Endothelial cell (in vitro differentiated cells): Measurements from ENCODE around the gene CCDC85C. TPM values are rescaled to one million over a fixed set of nuclear protein-coding genes. Genes with fewer than 3 reads are reported as not detected.

ENCODE experiments used
- DNase-seq: peaks from one replicate; pipeline ENCODE4 v3.0.0; 2021; ENCODE audit warnings: low spot score
- H3K27ac Mint-ChIP-seq: one replicate; pipeline ENCODE4 v1.8.0; 2021; ENCODE audit warnings: mixed read lengths, inconsistent platforms; ENCODE audit not compliant: unreplicated experiment
- H3K27me3 Mint-ChIP-seq: one replicate; pipeline ENCODE4 v1.8.0; 2021; ENCODE audit warnings: mild to moderate bottlenecking, moderate library complexity, mixed read lengths, inconsistent platforms; ENCODE audit not compliant: unreplicated experiment
- H3K36me3 Mint-ChIP-seq: one replicate; pipeline ENCODE4 v1.8.0; 2021; ENCODE audit warnings: mild to moderate bottlenecking, low read depth, mixed read lengths, inconsistent platforms; ENCODE audit not compliant: unreplicated experiment
- H3K4me1 Mint-ChIP-seq: one replicate; pipeline ENCODE4 v1.8.0; 2021; ENCODE audit warnings: mild to moderate bottlenecking, mixed read lengths, inconsistent platforms; ENCODE audit not compliant: unreplicated experiment
- H3K4me3 Mint-ChIP-seq: one replicate; pipeline ENCODE4 v1.8.0; 2021; ENCODE audit warnings: mild to moderate bottlenecking, mixed read lengths, inconsistent platforms; ENCODE audit not compliant: unreplicated experiment
- H3K9me3 Mint-ChIP-seq: one replicate; pipeline ENCODE4 v1.8.0; 2021; ENCODE audit warnings: mixed read lengths, inconsistent platforms; ENCODE audit not compliant: unreplicated experiment
- CTCF ChIP-seq: fragments of 200-600 bp; sonication (generic); IDR thresholded peaks from one replicate; pipeline ENCODE4 v1.5.0; 2021; ENCODE audit warnings: antibody characterized with exemption; ENCODE audit not compliant: unreplicated experiment
- total RNA-seq: library from RNA; stranded (reverse); fragmentation: NEBNext Ultra II Directional; extraction: Animal tissue kit (Norgen Biotek cat#: 25700); gene quantifications from one replicate; pipeline ENCODE4 v1.2.1, GENCODE V29; 2021; ENCODE audit not compliant: unreplicated experiment

Gene CCDC85C
- total RNA-seq, 1 donor from 2014 or later = 42.1 TPM

GRCh38 chr14:99467336-99468078 lies 136.5 kb downstream of the CCDC85C start:
- Mint-ChIP-seq H3K4me1 (peaks cover 22% of the 10 kb centered on the region), H3K27me3 (peaks cover 2% of the 10 kb centered on the region)
- no peak for TF ChIP-seq CTCF

DNA sequence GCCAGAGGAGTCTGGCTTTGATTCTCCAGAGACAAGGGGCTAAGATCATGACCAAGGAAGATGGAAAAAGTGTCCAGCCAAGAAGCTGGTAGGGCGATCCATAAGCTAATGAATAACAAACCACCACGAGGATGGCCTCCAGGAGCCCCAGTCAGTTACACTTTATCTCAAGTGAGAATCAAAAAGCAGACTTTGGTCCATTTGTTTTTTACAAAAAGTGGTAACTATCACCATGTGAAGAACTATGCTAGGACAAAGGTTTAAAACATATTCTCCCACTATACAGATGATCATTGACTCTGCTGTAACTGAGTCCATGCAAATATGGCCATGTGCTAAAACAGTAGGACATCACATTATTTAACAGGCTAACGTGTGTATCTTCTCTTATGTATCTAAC lies 137.2 kb downstream of the CCDC85C start:
- Mint-ChIP-seq H3K36me3 (peaks cover 12% of the 10 kb centered on the region), H3K9me3 (no peaks in the 10 kb centered on the region), H3K4me3 (no peak overlapping the region), H3K4me1 (peaks cover 22% of the 10 kb centered on the region), H3K27ac (no peak overlapping the region), H3K27me3 (peaks cover 2% of the 10 kb centered on the region)
- no peak for TF ChIP-seq CTCF
- no peak for DNase-seq

More at GRCh38 chr14:99467336-99468078, 136.5 kb downstream of the CCDC85C start:
- Mint-ChIP-seq H3K36me3 (peaks cover 9% of the 10 kb centered on the region), H3K4me3 (no peak overlapping the region), H3K9me3 (no peaks in the 10 kb centered on the region), H3K27ac (no peak overlapping the region)
- no peak for DNase-seq

DNA sequence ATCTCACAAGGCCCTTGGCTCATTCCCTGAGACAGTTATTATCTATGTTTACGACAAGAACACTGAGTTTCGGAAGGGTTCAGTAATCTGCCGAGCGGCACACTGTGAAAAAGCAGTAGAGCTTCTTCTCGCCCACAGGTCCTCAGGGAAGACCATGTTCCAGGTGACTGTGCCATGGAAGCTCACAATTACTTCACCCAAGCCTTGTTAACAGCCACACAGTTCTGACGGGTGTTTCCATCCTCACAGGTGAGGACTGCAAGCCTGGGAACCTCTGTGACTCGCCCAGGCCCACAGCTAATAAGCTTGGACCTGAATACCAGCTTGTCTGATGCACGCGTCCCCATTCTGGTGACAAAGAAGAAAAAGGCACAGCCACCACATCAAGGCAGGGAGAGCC lies 138.7 kb downstream of the CCDC85C start:
- TF ChIP-seq CTCF = no peak
- H3K27ac Mint-ChIP-seq = no peak overlapping the region
- no peaks in the 10 kb centered on the region for H3K9me3 Mint-ChIP-seq
- H3K4me3 Mint-ChIP-seq = no peak overlapping the region
- no peak for DNase-seq
- H3K4me1 Mint-ChIP-seq = peaks cover 22% of the 10 kb centered on the region
- H3K27me3 Mint-ChIP-seq = peaks cover 2% of the 10 kb centered on the region
- H3K36me3 Mint-ChIP-seq = peaks cover 20% of the 10 kb centered on the region

- H3K9me3 Mint-ChIP-seq = no peaks in the 10 kb centered on the region
- H3K4me1 Mint-ChIP-seq = peaks cover 11% of the 10 kb centered on the region
- no peak for DNase-seq
- H3K27me3 Mint-ChIP-seq = peaks cover 2% of the 10 kb centered on the region
- H3K27ac Mint-ChIP-seq = no peak overlapping the region
- no peak overlapping the region for H3K4me3 Mint-ChIP-seq
- TF ChIP-seq CTCF = no peak
- peaks cover 20% of the 10 kb centered on the region for H3K36me3 Mint-ChIP-seq
Observed at GRCh38 chr14:99463974-99464373, 140.0 kb downstream of the CCDC85C start.

GRCh38 chr14:99462210-99462609 lies 141.8 kb downstream of the CCDC85C start:
- TF ChIP-seq CTCF = no peak
- H3K27me3 Mint-ChIP-seq = no peaks in the 10 kb centered on the region
- peaks cover 23% of the 10 kb centered on the region for H3K36me3 Mint-ChIP-seq
- peaks cover 2% of the 10 kb centered on the region for H3K4me1 Mint-ChIP-seq
- no peak overlapping the region for H3K4me3 Mint-ChIP-seq
- no peak for DNase-seq
- H3K27ac Mint-ChIP-seq = no peak overlapping the region
- H3K9me3 Mint-ChIP-seq = no peaks in the 10 kb centered on the region
